ENCODE data around the gene CACNA1E.

The CACNA1E gene

DNA sequence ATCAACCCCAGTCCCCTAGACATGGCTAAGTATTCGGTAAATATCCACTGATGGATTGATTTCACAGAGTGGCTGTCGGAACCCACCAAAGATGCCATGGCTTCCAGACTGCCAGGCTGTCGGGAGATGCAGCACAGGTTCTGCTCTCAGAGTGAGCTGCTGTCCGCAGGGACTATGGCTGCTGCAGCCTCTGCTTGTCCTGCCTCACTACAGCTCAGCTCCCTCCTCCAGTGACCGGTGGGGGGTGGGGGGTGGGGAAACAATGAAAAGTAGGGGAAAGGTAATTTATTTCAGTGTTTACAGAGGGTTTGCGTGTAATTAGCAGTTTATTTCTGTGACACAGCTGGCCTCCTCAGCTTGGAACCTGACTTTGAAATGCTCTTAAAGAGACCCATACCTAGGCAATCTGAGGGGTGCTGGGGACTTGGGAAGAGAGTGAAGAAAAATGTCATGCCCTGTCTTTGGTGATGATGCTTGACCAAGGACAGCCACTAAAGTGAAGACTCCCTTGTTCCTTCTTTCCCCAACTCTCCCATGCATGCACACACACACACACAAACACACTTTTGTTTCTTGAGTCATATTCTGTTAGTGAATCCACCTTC is 109.0 kb downstream of the CACNA1E start:
- TF ChIP-seq POLR2A (IDR thresholded peaks at IDR 0.05; ENCODE audit: extremely low read depth, insufficient read length): no peak
- TF ChIP-seq MYC (IDR thresholded peaks at IDR 0.05; ENCODE audit: low read depth, low read length): no peak
- TF ChIP-seq CTCF (IDR thresholded peaks at IDR 0.05; ENCODE audit: low read depth, low read length): no peak
- TF ChIP-seq MAX (IDR thresholded peaks at IDR 0.05; ENCODE audit: low read depth, low read length): no peak
- H3K4me3 ChIP-seq (ENCODE audit: low read depth, low read length): no peak overlapping the region
- no peak for DNase-seq (ENCODE audit: low read depth)

- H3K4me3 ChIP-seq (ENCODE audit: low read depth, low read length): no peak overlapping the region
- DNase-seq (ENCODE audit: low read depth): no peak
- no peak for TF ChIP-seq MAX (IDR thresholded peaks at IDR 0.05; ENCODE audit: low read depth, low read length)
- TF ChIP-seq MYC (IDR thresholded peaks at IDR 0.05; ENCODE audit: low read depth, low read length): no peak
- no peak for TF ChIP-seq POLR2A (IDR thresholded peaks at IDR 0.05; ENCODE audit: extremely low read depth, insufficient read length)
- TF ChIP-seq CTCF (IDR thresholded peaks at IDR 0.05; ENCODE audit: low read depth, low read length): no peak
Observed at GRCh38 chr1:181593042-181593441, 109.7 kb downstream of the CACNA1E start.

GRCh38 chr1:181594553-181594952 is 111.2 kb downstream of the CACNA1E start:
- no peak overlapping the region for H3K4me3 ChIP-seq (ENCODE audit: low read depth, low read length)
- DNase-seq (ENCODE audit: low read depth): no peak
- TF ChIP-seq POLR2A (IDR thresholded peaks at IDR 0.05; ENCODE audit: extremely low read depth, insufficient read length) (no peak), MAX (IDR thresholded peaks at IDR 0.05; ENCODE audit: low read depth, low read length) (no peak), CTCF (IDR thresholded peaks at IDR 0.05; ENCODE audit: low read depth, low read length) (no peak), MYC (IDR thresholded peaks at IDR 0.05; ENCODE audit: low read depth, low read length) (no peak)

- H3K4me3 ChIP-seq (ENCODE audit: low read depth, low read length): no peak overlapping the region
- DNase-seq (ENCODE audit: low read depth): no peak
- TF ChIP-seq MYC (IDR thresholded peaks at IDR 0.05; ENCODE audit: low read depth, low read length) (no peak), CTCF (IDR thresholded peaks at IDR 0.05; ENCODE audit: low read depth, low read length) (no peak), MAX (IDR thresholded peaks at IDR 0.05; ENCODE audit: low read depth, low read length) (no peak), POLR2A (IDR thresholded peaks at IDR 0.05; ENCODE audit: extremely low read depth, insufficient read length) (no peak)
Observed at GRCh38 chr1:181595234-181595633, 111.9 kb downstream of the CACNA1E start.

- DNase-seq (ENCODE audit: low read depth): no peak
- TF ChIP-seq MYC (IDR thresholded peaks at IDR 0.05; ENCODE audit: low read depth, low read length) (no peak), MAX (IDR thresholded peaks at IDR 0.05; ENCODE audit: low read depth, low read length) (no peak), POLR2A (IDR thresholded peaks at IDR 0.05; ENCODE audit: extremely low read depth, insufficient read length) (no peak), CTCF (IDR thresholded peaks at IDR 0.05; ENCODE audit: low read depth, low read length) (no peak)
Observed at GRCh38 chr1:181601186-181601950, 118.1 kb downstream of the CACNA1E start.

More at GRCh38 chr1:181601186-181601950, 118.1 kb downstream of the CACNA1E start:
- no peak overlapping the region for H3K4me3 ChIP-seq (ENCODE audit: low read depth, low read length)
